A673 (cell line): ENCODE measurements around the gene RBM46.

Experiments
- EZH2 ChIP-seq: fragments of 200-600 bp; sonication (generic); IDR thresholded peaks from 2 replicates; pipeline ENCODE4 v1.6.1; 2017; ENCODE audit warnings: borderline replicate concordance, low read depth, mild to moderate bottlenecking, mixed read lengths, antibody characterized with exemption, low read length; ENCODE audit not compliant: poor library complexity, severe bottlenecking
- TF ChIP-seq, protein P1 (sequence below): fragments of 300-800, 200-600 bp; sonication (generic); conservative IDR thresholded peaks from 2 replicates; pipeline ENCODE4 v1.5.1; 2017; ENCODE audit warnings: low read depth, mild to moderate bottlenecking, antibody characterized with exemption, low read length, moderate library complexity, mixed read lengths

DNA sequence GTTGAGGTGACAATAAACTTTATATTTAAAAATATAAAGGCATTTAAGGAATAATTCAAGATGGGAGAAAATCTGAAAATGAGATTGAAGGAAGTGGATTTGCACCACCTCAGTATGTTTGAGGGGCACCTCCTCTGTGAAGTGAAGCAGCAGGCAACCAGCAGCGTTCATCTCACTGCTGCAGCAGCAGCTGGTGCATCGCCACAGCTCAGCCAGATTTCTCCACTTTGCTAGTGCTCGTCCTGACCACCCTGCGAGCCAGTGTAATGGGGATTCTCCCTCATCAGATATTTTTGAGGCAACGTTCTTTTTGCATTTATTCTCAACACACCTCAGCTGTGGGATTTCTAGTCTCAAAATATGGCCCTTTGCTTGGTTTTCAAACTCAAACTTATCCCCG, 23.4 kb upstream of the RBM46 start:
- TF ChIP-seq, protein P1, sequence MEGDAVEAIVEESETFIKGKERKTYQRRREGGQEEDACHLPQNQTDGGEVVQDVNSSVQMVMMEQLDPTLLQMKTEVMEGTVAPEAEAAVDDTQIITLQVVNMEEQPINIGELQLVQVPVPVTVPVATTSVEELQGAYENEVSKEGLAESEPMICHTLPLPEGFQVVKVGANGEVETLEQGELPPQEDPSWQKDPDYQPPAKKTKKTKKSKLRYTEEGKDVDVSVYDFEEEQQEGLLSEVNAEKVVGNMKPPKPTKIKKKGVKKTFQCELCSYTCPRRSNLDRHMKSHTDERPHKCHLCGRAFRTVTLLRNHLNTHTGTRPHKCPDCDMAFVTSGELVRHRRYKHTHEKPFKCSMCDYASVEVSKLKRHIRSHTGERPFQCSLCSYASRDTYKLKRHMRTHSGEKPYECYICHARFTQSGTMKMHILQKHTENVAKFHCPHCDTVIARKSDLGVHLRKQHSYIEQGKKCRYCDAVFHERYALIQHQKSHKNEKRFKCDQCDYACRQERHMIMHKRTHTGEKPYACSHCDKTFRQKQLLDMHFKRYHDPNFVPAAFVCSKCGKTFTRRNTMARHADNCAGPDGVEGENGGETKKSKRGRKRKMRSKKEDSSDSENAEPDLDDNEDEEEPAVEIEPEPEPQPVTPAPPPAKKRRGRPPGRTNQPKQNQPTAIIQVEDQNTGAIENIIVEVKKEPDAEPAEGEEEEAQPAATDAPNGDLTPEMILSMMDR, result no peak
- TF ChIP-seq EZH2, result no peak
